ENCODE results near the gene NUP54.

NUP54 gene

DNA sequence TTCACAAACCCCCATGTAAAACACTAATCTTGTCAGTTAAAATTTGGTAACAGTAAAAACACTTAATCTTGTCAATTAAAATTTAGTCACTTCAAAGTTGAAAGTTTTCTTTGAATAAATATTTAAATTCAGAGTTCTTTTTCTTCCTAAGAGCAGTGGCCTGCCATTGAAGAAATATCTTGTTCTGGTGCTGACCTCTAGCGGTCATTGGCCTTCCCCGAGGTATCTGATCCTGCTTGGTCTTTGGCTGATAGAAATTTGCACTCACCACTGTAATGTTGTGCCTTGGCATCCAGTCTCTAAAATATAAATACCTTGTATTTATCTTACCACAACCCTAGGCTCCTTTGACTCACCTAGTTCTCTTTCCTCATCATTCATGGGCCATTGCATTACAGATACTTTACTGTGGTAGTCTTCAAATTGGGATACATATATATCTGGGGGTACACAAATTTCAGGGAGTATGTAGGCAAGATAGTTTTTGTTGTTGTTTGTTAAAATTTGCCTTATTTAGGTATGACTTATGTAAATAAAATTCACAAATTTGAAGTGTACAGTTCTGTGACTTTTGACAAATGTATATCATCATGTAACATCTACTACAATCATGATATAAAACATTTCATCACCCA lies 80.4 kb downstream of the NUP54 start:
- peak; percentile 34 to 35 for DNase-seq (ENCODE audit: low read depth in 2 of 2)

DNA sequence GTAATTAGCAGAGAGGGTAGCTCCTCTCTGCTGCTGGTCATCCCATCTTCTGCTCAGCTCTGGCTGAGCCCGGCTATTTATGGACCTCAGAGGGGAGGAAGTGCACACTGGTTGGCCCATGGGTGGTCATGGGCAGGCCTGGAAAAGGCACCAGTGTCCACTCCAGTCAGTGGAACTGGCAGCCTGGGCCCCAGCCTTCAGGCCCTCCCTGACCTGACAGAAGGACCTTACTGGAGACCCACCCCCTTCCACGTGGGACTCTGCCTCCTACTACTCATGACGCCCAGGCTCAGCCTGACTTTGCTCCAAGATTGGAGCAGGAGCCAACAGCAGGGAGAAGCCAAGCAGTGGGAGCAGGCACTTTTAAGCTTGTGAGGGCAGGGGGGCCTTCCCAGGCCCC lies 81.7 kb downstream of the NUP54 start:
- DNase-seq (ENCODE audit: low read depth in 2 of 2): no peak

All from fibroblast of skin of left biceps (primary cell).